A549 treated with Hydrocortisone at 1 μM for 4 hours (cell line): ENCODE data around the gene TMEM43. TPM values are rescaled to one million over a fixed set of nuclear protein-coding genes. Genes with fewer than 3 reads are reported as not detected.

Experiments
- total RNA-seq: library from RNA; stranded (reverse); fragments of 200-300 nt; extraction: Qiagen RNA extraction; gene quantifications from 5 replicates; pipeline ENCODE4 v1.2.3, GENCODE V29; 2022

Gene TMEM43, protein sequence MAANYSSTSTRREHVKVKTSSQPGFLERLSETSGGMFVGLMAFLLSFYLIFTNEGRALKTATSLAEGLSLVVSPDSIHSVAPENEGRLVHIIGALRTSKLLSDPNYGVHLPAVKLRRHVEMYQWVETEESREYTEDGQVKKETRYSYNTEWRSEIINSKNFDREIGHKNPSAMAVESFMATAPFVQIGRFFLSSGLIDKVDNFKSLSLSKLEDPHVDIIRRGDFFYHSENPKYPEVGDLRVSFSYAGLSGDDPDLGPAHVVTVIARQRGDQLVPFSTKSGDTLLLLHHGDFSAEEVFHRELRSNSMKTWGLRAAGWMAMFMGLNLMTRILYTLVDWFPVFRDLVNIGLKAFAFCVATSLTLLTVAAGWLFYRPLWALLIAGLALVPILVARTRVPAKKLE
- total RNA-seq, result 117 to 150 TPM (median 139 TPM) in 5 replicates

DNA sequence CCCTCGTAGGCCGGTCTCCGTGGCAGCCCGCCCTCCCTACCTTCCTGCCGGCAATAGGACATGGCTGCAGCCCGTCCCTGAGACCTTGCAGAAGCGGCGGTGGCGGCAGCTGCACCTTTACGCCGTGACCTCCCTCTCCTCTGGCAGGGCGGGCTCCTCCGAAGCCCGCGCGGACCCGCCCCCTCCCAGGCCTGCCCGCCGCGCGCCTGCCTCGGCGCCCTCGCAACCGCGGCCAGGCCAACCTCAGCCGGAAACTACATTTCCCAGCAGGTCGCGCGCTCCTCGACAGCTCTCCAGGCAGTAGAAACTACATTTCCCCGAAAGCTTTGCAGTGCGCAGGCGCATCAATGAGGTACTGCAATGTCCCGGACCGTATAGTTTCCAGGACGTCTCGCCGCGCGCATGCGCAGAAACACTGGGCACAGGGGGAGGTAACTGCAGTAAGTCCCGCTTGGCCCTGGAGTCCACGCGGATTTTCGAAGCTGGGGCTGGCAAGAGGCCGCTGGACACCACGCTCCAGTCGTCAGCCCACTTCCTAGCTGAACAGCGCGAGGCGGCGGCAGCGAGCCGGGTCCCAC lies at the start of gene TMEM43, which contains the start of gene CHCHD4:
TSS of gene TMEM43 (plus strand) at position 438 of the 578 bp plus-strand sequence. CDS start 142 bp downstream, outside the sequence.
TSS of gene CHCHD4 (minus strand) at position 256 of the 578 bp plus-strand sequence. CDS start at position 62, 194 bp downstream.

DNA sequence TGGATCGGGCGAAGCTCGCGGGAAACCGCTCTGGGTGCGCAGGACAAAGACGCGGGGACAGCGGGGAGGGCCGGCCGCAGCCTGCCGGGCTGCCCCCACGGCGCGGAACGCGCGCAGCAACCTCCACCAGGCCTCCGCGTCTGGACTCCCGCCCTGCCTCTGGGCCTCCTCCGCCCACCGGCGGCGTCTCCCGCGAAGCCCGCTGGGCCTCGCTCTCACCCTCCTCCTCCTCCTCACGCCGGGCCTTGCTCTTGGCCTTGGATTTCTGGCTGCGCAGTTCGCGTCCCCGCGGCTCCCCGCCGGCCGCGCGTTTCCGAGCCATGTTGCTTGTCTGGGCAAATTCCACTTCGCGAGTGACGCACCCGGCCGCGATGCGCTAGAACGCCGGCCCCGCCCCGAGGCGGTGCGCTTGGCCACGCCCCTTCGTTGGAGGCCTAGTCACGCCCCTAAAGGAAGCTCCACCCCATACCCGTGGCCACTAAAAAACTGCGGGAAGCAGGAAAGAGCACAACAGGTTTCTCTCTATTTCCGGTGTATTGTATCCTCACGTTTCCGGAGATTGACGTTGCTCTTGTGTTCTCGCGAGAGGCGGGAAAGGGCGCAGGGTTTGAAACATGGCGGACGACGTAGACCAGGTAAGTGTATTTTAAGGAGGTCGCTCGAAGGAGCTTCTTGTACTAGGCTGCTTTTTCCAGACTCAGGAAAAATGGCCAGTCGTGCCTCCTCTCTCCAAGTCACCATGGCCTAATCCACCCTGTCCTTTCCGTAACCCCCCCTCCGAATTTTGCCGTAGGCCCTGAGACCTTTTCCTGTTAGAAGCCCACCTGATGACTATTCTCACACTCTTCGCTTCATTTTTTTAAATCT lies 53.6 kb downstream of the TMEM43 start, which contains the start of the genes LSM3 and XPC:
TSS of gene LSM3 (plus strand) at position 571 of the 867 bp plus-strand sequence. CDS start at position 615, 44 bp downstream.
TSS of gene XPC (minus strand) at position 355 of the 867 bp plus-strand sequence. CDS start at position 322, 33 bp downstream.

Other genes with a start within 250 kb of the TMEM43 start
- 0.03 to 0.09 TPM (median 0.05 TPM) in 5 replicates for gene WNT7A, start 245.0 kb upstream of the TMEM43 start, total RNA-seq
- gene CHCHD4, start 182 bp upstream of the TMEM43 start, total RNA-seq, result 36.9 to 40.2 TPM (median 38.4 TPM) in 5 replicates
- gene XPC, start 53.5 kb downstream of the TMEM43 start, total RNA-seq, result 29.5 to 38.7 TPM (median 31.8 TPM) in 5 replicates
- 20.1 to 24.1 TPM (median 22.2 TPM) in 5 replicates for gene LSM3, start 53.8 kb downstream of the TMEM43 start, total RNA-seq